Activated CD8-positive, alpha-beta T cell treated with anti-CD3 and anti-CD28 coated beads for 36 hours (primary cell): ENCODE measurements around the gene SLC15A5. TPM values are rescaled to one million over a fixed set of nuclear protein-coding genes. Genes with fewer than 3 reads are reported as not detected.

Experiments
- ATAC-seq: fragments of 200-7000 bp; cut with Tn5 transposase; one replicate; pipeline ENCODE4 v1.10.0; 2021; ENCODE audit warnings: mild to moderate bottlenecking, moderate library complexity
- CTCF ChIA-PET: fragments of 350-600 bp; sonication (Branson Sonifier 250); formaldehyde crosslinking; loops from one replicate; lab custom pipeline; 2021; ENCODE audit warnings: antibody characterized with exemption; lab: Charles Lee
- POLR2A ChIA-PET: fragments of 350-600 bp; sonication (Branson Sonifier 250); formaldehyde crosslinking; loops from one replicate; lab custom pipeline; 2021; ENCODE audit warnings: antibody characterized with exemption; lab: Charles Lee
- DNase-seq: peaks from one replicate; pipeline ENCODE4 v3.0.0-alpha.2; 2020
- H3K27ac Mint-ChIP-seq: one replicate; pipeline ENCODE4 v1.8.0; 2021; ENCODE audit warnings: mild to moderate bottlenecking, mixed read lengths
- H3K27me3 Mint-ChIP-seq: one replicate; pipeline ENCODE4 v1.8.0; 2021; ENCODE audit warnings: mixed read lengths
- H3K36me3 Mint-ChIP-seq: one replicate; pipeline ENCODE4 v1.8.0; 2021; ENCODE audit warnings: low read depth, mixed read lengths
- H3K4me1 Mint-ChIP-seq: one replicate; pipeline ENCODE4 v1.8.0; 2021; ENCODE audit warnings: low read depth, mixed read lengths
- H3K4me3 Mint-ChIP-seq: one replicate; pipeline ENCODE4 v1.8.0; 2021; ENCODE audit warnings: mild to moderate bottlenecking, moderate library complexity, mixed read lengths
- H3K9me3 Mint-ChIP-seq: one replicate; pipeline ENCODE4 v1.8.0; 2021; ENCODE audit warnings: mixed read lengths
- intact Hi-C: fragments of 100-400 bp; cut with micrococcal nuclease; formaldehyde crosslinking; loops from one replicate; pipeline ENCODE4 v1.10.0; 2022
- total RNA-seq, 2 experiments: library from RNA; stranded (reverse); gene quantifications; one replicate each; pipeline ENCODE4 v1.2.3, GENCODE V29; 2021
- TF ChIP-seq, protein P1 (sequence below): fragments of 200-600 bp; IDR thresholded peaks from one replicate; pipeline ENCODE4 v1.8.0; 2022; ENCODE audit warnings: antibody characterized with exemption, mild to moderate bottlenecking

The SLC15A5 gene
- total RNA-seq, 2 experiments from 2014 or later = not detected

DNA sequence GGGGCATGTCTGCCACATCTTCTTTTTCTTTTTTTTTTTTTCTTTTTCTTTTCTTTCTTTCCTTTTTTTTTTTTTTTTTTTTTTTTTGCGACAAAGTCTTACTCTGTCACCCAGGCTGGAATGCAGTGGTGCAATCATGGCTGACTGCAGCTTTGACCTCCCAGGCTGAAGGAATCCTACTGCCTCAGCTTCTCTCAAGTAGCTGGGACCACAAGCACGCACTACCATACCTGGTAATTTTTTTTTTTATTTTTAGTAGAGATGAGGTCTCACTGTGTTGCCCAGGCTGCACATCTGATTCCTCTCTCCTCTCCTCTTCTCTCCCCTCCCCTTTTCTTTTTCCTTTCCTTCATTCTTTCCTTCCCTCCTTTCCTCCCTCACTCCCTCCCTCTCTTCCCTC lies 18.5 kb downstream of the SLC15A5 start:
- TF ChIP-seq, protein P1, sequence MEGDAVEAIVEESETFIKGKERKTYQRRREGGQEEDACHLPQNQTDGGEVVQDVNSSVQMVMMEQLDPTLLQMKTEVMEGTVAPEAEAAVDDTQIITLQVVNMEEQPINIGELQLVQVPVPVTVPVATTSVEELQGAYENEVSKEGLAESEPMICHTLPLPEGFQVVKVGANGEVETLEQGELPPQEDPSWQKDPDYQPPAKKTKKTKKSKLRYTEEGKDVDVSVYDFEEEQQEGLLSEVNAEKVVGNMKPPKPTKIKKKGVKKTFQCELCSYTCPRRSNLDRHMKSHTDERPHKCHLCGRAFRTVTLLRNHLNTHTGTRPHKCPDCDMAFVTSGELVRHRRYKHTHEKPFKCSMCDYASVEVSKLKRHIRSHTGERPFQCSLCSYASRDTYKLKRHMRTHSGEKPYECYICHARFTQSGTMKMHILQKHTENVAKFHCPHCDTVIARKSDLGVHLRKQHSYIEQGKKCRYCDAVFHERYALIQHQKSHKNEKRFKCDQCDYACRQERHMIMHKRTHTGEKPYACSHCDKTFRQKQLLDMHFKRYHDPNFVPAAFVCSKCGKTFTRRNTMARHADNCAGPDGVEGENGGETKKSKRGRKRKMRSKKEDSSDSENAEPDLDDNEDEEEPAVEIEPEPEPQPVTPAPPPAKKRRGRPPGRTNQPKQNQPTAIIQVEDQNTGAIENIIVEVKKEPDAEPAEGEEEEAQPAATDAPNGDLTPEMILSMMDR = no peak
- DNase-seq (no peak), ATAC-seq (no peak)
- Mint-ChIP-seq H3K27ac (no peak overlapping the region), H3K36me3 (no peaks in the 10 kb centered on the region), H3K27me3 (no peaks in the 10 kb centered on the region), H3K4me1 (no peaks in the 10 kb centered on the region), H3K4me3 (no peak overlapping the region), H3K9me3 (peaks cover 10% of the 10 kb centered on the region)
- intact Hi-C loops = no loop called here
- CTCF ChIA-PET = no interaction called here
- POLR2A ChIA-PET = no interaction called here

GRCh38 chr12:16246264-16246663 lies 31.2 kb downstream of the SLC15A5 start:
- no peak for DNase-seq
- intact Hi-C loops = no loop called here
- POLR2A ChIA-PET = no interaction called here
- H3K27me3 Mint-ChIP-seq = no peaks in the 10 kb centered on the region
- H3K27ac Mint-ChIP-seq = no peak overlapping the region
- H3K36me3 Mint-ChIP-seq = no peaks in the 10 kb centered on the region
- no peak overlapping the region for H3K4me3 Mint-ChIP-seq
- ATAC-seq = no peak
- H3K9me3 Mint-ChIP-seq = no peaks in the 10 kb centered on the region
- TF ChIP-seq, protein P1 = no peak
- H3K4me1 Mint-ChIP-seq = no peaks in the 10 kb centered on the region
- CTCF ChIA-PET = no interaction called here

GRCh38 chr12:16245209-16245608 lies 32.3 kb downstream of the SLC15A5 start:
- intact Hi-C loops = no loop called here
- POLR2A ChIA-PET = no interaction called here

GRCh38 chr12:16243487-16244412 lies 33.7 kb downstream of the SLC15A5 start:
- Mint-ChIP-seq H3K27ac (no peak overlapping the region), H3K27me3 (no peaks in the 10 kb centered on the region), H3K4me3 (no peak overlapping the region), H3K9me3 (peaks cover 2% of the 10 kb centered on the region), H3K4me1 (no peaks in the 10 kb centered on the region), H3K36me3 (no peaks in the 10 kb centered on the region)
- intact Hi-C loops = no loop called here
- no peak for DNase-seq
- ChIA-PET POLR2A (no interaction called here), CTCF (no interaction called here)
- TF ChIP-seq, protein P1 = no peak
- no peak for ATAC-seq

More at GRCh38 chr12:16245209-16245608, 32.3 kb downstream of the SLC15A5 start:
- no peaks in the 10 kb centered on the region for H3K36me3 Mint-ChIP-seq
- H3K4me1 Mint-ChIP-seq = no peaks in the 10 kb centered on the region
- ATAC-seq (no peak), DNase-seq (no peak)
- peaks cover under 1% of the 10 kb centered on the region for H3K9me3 Mint-ChIP-seq
- TF ChIP-seq, protein P1 = no peak
- H3K27ac Mint-ChIP-seq = no peak overlapping the region
- CTCF ChIA-PET = no interaction called here
- H3K27me3 Mint-ChIP-seq = no peaks in the 10 kb centered on the region
- no peak overlapping the region for H3K4me3 Mint-ChIP-seq

- no peaks in the 10 kb centered on the region for H3K27me3 Mint-ChIP-seq
- no peak for DNase-seq
- H3K27ac Mint-ChIP-seq = no peak overlapping the region
- ChIA-PET POLR2A (no interaction called here), CTCF (no interaction called here)
- H3K36me3 Mint-ChIP-seq = no peaks in the 10 kb centered on the region
- no peaks in the 10 kb centered on the region for H3K4me1 Mint-ChIP-seq
- ATAC-seq = no peak
- H3K4me3 Mint-ChIP-seq = no peak overlapping the region
- H3K9me3 Mint-ChIP-seq = peaks cover 2% of the 10 kb centered on the region
- intact Hi-C loops = no loop called here
- TF ChIP-seq, protein P1 = no peak
Observed at GRCh38 chr12:16241346-16241745, 36.1 kb downstream of the SLC15A5 start.
